Brain pericyte (primary cell): ENCODE data around the gene LTBP3.

Experiments used
- DNase-seq: peaks from one replicate; pipeline ENCODE4 v3.0.0-alpha.2; 2012; ENCODE audit warnings: low read depth, low spot score

The LTBP3 gene

GRCh38 chr11:65506772-65507505 lies 51.2 kb downstream of the LTBP3 start:
- no peak for DNase-seq

DNA sequence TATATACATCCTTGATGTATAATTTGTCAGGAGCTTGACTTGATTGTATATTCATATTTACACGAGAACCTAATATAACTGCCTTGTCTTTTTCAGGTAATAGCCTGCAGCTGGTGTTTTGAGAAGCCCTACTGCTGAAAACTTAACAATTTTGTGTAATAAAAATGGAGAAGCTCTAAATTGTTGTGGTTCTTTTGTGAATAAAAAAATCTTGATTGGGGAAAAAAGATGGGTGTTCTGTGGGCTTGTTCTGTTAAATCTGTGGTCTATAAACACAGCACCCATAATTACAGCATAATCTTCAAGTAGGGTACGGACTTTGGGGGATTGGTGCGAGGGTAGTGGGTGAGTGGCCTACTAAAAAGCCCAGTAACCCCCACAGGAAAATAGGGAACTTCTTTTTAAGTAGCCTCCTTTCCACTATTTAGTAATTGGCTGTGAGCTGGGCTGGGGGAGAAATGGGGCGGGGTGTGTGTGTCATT lies 51.8 kb downstream of the LTBP3 start:
- DNase-seq = no peak

GRCh38 chr11:65505466-65506289 lies 52.5 kb downstream of the LTBP3 start:
- no peak for DNase-seq

GRCh38 chr11:65504674-65505465 lies 53.3 kb downstream of the LTBP3 start:
- no peak for DNase-seq

DNA sequence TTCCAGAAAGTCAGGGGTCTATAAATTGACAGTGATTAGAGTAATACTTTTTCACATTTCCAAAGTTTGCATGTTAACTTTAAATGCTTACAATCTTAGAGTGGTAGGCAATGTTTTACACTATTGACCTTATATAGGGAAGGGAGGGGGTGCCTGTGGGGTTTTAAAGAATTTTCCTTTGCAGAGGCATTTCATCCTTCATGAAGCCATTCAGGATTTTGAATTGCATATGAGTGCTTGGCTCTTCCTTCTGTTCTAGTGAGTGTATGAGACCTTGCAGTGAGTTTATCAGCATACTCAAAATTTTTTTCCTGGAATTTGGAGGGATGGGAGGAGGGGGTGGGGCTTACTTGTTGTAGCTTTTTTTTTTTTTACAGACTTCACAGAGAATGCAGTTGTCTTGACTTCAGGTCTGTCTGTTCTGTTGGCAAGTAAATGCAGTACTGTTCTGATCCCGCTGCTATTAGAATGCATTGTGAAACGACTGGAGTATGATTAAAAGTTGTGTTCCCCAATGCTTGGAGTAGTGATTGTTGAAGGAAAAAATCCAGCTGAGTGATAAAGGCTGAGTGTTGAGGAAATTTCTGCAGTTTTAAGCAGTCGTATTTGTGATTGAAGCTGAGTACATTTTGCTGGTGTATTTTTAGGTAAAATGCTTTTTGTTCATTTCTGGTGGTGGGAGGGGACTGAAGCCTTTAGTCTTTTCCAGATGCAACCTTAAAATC lies 54.0 kb downstream of the LTBP3 start:
- no peak for DNase-seq

GRCh38 chr11:65503368-65503948 lies 54.7 kb downstream of the LTBP3 start:
- DNase-seq = no peak

DNA sequence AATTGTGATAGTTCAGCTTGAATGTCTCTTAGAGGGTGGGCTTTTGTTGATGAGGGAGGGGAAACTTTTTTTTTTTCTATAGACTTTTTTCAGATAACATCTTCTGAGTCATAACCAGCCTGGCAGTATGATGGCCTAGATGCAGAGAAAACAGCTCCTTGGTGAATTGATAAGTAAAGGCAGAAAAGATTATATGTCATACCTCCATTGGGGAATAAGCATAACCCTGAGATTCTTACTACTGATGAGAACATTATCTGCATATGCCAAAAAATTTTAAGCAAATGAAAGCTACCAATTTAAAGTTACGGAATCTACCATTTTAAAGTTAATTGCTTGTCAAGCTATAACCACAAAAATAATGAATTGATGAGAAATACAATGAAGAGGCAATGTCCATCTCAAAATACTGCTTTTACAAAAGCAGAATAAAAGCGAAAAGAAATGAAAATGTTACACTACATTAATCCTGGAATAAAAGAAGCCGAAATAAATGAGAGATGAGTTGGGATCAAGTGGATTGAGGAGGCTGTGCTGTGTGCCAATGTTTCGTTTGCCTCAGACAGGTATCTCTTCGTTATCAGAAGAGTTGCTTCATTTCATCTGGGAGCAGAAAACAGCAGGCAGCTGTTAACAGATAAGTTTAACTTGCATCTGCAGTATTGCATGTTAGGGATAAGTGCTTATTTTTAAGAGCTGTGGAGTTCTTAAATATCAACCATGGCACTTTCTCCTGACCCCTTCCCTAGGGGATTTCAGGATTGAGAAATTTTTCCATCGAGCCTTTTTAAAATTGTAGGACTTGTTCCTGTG lies 55.4 kb downstream of the LTBP3 start:
- DNase-seq = no peak

- no peak for DNase-seq
These were observed 55.9 kb downstream of the LTBP3 start for GRCh38 chr11:65502274-65502554.

GRCh38 chr11:65501472-65502273 lies 56.5 kb downstream of the LTBP3 start:
- DNase-seq = no peak

GRCh38 chr11:65501186-65501471 lies 57.0 kb downstream of the LTBP3 start:
- DNase-seq = no peak

GRCh38 chr11:65500387-65501185 lies 57.6 kb downstream of the LTBP3 start:
- no peak for DNase-seq

DNA sequence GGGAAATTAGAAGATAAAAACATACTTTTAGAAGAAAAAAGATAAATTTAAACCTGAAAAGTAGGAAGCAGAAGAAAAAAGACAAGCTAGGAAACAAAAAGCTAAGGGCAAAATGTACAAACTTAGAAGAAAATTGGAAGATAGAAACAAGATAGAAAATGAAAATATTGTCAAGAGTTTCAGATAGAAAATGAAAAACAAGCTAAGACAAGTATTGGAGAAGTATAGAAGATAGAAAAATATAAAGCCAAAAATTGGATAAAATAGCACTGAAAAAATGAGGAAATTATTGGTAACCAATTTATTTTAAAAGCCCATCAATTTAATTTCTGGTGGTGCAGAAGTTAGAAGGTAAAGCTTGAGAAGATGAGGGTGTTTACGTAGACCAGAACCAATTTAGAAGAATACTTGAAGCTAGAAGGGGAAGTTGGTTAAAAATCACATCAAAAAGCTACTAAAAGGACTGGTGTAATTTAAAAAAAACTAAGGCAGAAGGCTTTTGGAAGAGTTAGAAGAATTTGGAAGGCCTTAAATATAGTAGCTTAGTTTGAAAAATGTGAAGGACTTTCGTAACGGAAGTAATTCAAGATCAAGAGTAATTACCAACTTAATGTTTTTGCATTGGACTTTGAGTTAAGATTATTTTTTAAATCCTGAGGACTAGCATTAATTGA lies 58.3 kb downstream of the LTBP3 start:
- DNase-seq = no peak

DNA sequence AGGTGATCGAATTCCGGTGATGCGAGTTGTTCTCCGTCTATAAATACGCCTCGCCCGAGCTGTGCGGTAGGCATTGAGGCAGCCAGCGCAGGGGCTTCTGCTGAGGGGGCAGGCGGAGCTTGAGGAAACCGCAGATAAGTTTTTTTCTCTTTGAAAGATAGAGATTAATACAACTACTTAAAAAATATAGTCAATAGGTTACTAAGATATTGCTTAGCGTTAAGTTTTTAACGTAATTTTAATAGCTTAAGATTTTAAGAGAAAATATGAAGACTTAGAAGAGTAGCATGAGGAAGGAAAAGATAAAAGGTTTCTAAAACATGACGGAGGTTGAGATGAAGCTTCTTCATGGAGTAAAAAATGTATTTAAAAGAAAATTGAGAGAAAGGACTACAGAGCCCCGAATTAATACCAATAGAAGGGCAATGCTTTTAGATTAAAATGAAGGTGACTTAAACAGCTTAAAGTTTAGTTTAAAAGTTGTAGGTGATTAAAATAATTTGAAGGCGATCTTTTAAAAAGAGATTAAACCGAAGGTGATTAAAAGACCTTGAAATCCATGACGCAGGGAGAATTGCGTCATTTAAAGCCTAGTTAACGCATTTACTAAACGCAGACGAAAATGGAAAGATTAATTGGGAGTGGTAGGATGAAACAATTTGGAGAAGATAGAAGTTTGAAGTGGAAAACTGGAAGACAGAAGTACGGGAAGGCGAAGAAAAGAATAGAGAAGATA lies 59.0 kb downstream of the LTBP3 start, which contains the start of gene MALAT1:
Gene MALAT1, plus strand, starts transcription at position 69 of the 736 bp plus-strand sequence.
- DNase-seq = peak; percentile 84

- DNase-seq = no peak
These were observed 59.5 kb downstream of the LTBP3 start for GRCh38 chr11:65498727-65498976.

GRCh38 chr11:65498042-65498726 lies 60.0 kb downstream of the LTBP3 start:
- no peak for DNase-seq

DNA sequence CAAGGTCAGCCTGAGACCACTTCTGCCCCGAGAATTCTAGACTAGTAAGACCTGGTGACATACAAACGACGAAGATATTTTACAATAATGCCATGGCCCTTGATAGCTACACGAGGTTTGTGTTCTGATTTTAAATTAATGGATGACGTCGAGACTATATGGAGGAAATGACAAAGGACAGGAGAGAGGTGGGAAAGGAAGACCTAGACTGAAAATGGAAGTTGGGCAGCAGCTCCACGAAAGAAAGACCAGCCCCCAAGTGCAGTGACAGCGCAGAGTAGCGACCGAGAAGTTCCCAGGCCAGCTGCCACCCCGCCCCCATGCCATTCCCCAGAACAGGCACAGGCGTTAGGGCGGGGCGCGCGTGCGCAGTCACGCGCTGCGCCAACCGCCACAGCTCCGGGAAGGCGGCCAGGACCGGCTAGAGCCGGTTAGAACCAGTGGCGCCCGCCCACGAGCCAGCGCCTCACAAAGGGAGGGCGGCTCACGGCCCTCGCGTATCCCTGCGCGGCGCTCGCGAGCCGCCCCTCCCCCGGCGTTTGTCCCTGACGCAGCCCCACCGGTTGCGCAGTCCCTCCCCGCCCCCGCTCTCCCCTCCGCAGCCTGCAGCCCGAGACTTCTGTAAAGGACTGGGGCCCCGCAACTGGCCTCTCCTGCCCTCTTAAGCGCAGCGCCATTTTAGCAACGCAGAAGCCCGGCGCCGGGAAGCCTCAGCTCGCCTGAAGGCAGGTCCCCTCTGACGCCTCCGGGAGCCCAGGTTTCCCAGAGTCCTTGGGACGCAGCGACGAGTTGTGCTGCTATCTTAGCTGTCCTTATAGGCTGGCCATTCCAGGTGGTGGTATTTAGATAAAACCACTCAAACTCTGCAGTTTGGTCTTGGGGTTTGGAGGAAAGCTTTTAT lies 60.8 kb downstream of the LTBP3 start:
- peak; percentile 93 for DNase-seq
